Bronchial epithelial cell (primary cell): ENCODE results near the gene PAGR1. TPM values are rescaled to one million over a fixed set of nuclear protein-coding genes. Genes with fewer than 3 reads are reported as not detected.

Experiments
- DNase-seq: peaks from one replicate; pipeline ENCODE4 v3.0.0-alpha.2; 2010; ENCODE audit warnings: low read depth
- FAIRE-seq: peaks from 2 replicates; lab custom pipeline; 2011; peaks lifted over from hg19 to GRCh38; lab: Jason Lieb, UNC
- H3K27me3 ChIP-seq: 2 replicates; pipeline ENCODE4 v1.5.1; 2011; ENCODE audit warnings: low read length; ENCODE audit not compliant: control insufficient read depth, insufficient read depth
- H3K36me3 ChIP-seq: 2 replicates; pipeline ENCODE4 v1.5.1; 2011; ENCODE audit warnings: low read length; ENCODE audit not compliant: control insufficient read depth, insufficient read depth
- H3K4me3 ChIP-seq: 2 replicates; pipeline ENCODE4 v1.5.1; 2011; ENCODE audit warnings: mild to moderate bottlenecking, low read depth, low read length, control low read depth
- total RNA-seq: library from RNA; depleted of rRNA; stranded (reverse); fragments of >200 nt; gene quantifications from 2 replicates; pipeline ENCODE4 v1.2.1, GENCODE V29; 2014
- TF ChIP-seq, protein P1 (sequence below): IDR thresholded peaks from 2 replicates; pipeline ENCODE4 v1.5.1; 2011; ENCODE audit warnings: mild to moderate bottlenecking, moderate library complexity, low read length, control low read depth, inconsistent platforms; ENCODE audit not compliant: insufficient read depth, severe bottlenecking

PAGR1 gene
- total RNA-seq, 1 donor from 2014 or later: 24.7 TPM

DNA sequence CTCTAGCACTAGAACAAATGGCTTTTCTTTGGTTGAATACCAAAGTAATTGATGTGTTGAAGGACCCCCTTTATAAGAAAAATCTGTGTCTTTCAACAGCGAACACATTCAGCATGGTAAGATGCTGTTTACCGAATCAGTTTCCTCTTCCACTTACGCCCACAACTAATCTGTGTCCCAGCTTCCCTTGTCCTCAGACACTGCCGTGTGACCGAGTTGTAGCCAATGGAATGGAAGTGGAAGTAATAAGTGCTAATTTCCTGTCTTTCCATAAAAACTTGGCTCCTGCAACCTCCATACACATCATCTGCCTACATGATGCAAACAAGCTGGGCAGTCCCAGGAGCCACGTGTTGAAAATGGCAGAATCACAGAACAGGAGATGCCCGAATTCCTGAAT lies 36.7 kb downstream of the PAGR1 start:
- Histone ChIP-seq H3K4me3 (no peak overlapping the region), H3K27me3 (no peaks in the 10 kb centered on the region), H3K36me3 (peaks cover 2% of the 10 kb centered on the region)
- TF ChIP-seq, protein P1, sequence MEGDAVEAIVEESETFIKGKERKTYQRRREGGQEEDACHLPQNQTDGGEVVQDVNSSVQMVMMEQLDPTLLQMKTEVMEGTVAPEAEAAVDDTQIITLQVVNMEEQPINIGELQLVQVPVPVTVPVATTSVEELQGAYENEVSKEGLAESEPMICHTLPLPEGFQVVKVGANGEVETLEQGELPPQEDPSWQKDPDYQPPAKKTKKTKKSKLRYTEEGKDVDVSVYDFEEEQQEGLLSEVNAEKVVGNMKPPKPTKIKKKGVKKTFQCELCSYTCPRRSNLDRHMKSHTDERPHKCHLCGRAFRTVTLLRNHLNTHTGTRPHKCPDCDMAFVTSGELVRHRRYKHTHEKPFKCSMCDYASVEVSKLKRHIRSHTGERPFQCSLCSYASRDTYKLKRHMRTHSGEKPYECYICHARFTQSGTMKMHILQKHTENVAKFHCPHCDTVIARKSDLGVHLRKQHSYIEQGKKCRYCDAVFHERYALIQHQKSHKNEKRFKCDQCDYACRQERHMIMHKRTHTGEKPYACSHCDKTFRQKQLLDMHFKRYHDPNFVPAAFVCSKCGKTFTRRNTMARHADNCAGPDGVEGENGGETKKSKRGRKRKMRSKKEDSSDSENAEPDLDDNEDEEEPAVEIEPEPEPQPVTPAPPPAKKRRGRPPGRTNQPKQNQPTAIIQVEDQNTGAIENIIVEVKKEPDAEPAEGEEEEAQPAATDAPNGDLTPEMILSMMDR: no peak
- FAIRE-seq: no peak
- no peak for DNase-seq

DNA sequence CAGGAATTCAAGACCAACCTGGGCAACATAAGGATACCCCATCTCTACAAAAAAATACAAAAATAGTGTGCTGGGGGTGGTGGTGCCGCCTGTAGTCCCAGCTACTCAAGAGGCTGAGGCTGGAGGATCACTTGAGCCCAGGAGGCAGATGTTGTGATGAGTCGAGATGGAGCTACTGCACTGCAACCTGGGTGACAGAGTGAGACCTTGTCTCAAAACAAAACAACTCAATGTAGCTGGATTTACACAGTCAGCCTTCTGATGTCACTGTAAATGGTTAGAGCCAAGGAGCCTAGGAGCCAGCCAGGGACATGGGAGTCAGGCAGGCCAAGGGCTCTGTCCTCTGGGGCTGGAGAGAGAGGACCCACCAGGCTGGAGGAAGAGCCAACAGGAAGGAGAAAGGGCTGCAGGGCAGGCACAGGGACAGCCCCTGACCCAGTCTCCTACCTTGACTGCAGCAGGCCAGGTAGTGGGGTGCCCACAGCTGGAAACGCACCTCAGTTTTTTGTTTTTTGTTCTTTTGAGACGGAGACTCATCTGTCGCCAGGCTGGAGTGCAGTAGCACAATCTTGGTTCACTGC lies 38.7 kb downstream of the PAGR1 start:
- Histone ChIP-seq H3K36me3 (peaks cover 4% of the 10 kb centered on the region), H3K27me3 (no peaks in the 10 kb centered on the region), H3K4me3 (no peak overlapping the region)
- FAIRE-seq: no peak
- TF ChIP-seq, protein P1: no peak
- DNase-seq: no peak

DNA sequence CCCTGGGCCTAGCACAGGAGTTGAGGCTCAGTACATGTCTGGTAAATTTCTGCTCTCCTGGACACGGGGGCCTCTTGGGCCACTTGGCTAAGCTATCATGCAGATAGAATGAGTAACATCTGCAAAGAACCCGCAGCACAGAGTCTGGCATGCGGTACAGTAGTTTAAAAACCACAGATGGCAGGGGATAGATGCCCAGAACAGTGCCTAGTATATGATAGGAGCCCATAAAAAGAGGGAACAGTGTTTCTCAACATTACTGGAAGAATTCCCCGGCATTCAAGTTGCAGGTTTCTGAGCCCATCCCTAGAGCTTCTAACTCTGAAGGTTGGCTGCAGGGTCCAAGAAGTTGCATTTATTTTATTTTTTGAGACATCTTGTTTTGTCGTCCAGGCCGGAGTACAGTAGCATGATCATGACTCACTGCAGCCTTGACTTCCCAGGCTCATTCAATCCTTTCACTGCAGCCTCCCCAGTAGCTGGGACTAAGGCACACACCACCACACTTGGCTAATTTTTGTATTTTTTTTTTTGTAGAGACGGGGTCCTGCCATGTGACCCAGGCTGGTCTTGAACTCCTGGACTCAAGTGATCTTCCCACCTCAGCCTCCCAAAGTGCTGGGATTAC lies 41.3 kb downstream of the PAGR1 start:
- FAIRE-seq (no peak), DNase-seq (no peak)

DNA sequence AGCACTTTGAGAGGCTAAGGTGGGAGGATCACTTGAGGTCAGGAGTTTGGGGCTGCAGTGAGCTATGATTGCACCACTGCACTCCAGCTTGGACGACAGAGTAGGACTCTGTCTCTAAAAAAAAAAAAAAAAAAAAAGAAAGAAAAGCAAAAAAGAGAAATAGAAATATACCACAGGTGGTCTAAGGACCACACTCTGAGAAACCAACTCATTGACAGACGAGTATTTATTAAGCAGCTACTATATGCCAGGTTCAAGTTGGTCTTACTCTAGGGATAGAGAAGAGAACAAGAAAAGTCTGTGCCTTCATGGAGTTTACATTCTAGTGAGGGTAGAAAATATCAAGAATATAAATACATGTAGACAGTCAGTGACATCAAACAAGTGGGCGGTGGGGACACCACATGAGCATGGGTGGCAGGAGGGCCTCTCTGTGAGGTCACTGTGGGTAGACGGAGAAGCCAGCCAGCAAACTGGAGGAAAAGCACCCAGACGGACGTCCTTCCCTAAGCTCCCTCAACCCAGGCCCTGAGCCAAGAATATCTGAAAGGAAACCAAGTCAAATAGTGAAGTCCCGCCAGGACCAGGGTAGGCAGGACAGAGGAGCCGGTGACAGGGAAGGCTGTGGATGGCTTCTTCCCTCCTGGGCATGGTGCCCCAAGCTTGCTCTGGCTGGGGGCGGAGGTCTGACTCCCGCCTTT lies 42.3 kb downstream of the PAGR1 start:
- H3K4me3 ChIP-seq: no peak overlapping the region
- DNase-seq (no peak), FAIRE-seq (no peak)
- no peaks in the 10 kb centered on the region for H3K27me3 ChIP-seq
- TF ChIP-seq, protein P1: no peak
- peaks cover 12% of the 10 kb centered on the region for H3K36me3 ChIP-seq

More for the DNA sequence above, 41.3 kb downstream of the PAGR1 start:
- no peaks in the 10 kb centered on the region for H3K27me3 ChIP-seq
- no peak overlapping the region for H3K4me3 ChIP-seq
- TF ChIP-seq, protein P1: no peak
- peaks cover 12% of the 10 kb centered on the region for H3K36me3 ChIP-seq

DNA sequence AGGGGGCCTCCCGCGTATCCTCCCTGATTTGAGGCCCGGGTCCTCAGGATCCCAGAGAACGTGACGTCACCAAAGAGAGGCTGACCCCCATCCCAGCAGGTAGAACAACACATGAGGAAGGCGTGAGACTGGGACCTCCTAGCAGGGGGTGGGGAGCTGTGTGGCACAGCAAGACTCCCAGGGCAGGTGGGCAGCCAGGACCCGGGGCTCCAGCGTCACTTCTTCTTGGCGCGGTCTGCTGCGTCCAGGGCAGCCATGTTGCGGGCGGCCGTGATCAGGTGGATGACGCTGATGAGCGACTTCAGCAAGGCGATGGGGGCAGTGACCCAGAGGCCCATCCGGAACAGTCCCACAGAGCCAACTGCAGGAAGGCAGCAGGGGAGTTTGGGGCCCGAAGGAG lies 43.0 kb downstream of the PAGR1 start:
- DNase-seq: no peak
- peaks cover 12% of the 10 kb centered on the region for H3K36me3 ChIP-seq
- no peaks in the 10 kb centered on the region for H3K27me3 ChIP-seq
- no peak overlapping the region for H3K4me3 ChIP-seq
- no peak for FAIRE-seq
- TF ChIP-seq, protein P1: no peak
